GM21825 (cell line): ENCODE results near the gene TASP1.

Experiments
- ATAC-seq: cut with Tn5 transposase; IDR thresholded peaks from one replicate; pipeline ENCODE4 v1.9.1; 2021; ENCODE audit warnings: mild to moderate bottlenecking, moderate library complexity; ENCODE audit not compliant: unreplicated experiment

The TASP1 gene

GRCh38 chr20:13447385-13448180, 191.1 kb downstream of the TASP1 start:
- no peak for ATAC-seq

- no peak for ATAC-seq
Measured at GRCh38 chr20:13443690-13444089, 195.0 kb downstream of the TASP1 start.

DNA sequence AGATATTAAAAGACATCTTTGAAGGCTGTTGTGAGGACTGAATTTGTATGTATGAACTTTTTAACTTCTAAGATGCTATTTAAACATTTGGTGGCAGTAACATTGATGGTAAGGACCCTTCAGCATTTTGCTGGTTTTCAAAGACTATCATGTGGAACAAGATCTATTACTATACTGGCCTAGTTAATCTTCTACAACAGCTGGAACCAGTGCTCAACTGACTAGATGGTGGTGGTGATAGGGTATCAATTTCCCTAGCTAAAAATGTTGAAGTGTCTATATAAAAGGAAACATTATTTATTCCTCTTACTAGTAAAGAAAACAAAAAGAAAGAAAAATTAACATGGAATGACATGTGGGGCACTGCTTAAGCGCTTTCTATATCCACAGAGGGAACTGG, 195.7 kb downstream of the TASP1 start:
- ATAC-seq = no peak

DNA sequence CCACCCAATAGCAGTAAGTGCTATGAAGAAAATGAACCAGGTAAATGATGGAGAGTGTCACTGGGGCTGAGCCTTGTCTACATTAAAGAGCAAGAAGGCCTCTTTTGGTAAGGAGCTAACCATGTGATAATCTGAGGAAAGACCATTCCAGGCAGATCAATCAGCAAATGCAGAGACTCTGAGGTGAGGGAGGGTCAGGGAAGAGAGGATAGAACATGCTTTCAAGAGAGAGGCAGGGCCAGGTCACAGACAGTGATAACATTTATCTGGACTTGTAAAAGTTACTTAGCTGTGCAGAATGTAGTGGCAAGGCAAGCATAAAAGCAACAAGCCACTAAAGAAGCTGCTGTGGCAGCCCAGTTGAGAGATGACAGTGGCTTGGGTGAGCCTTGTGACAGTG, 197.3 kb downstream of the TASP1 start:
- ATAC-seq = no peak

GRCh38 chr20:13436530-13436929, 202.2 kb downstream of the TASP1 start:
- no peak for ATAC-seq

- ATAC-seq = no peak
Measured at GRCh38 chr20:13432126-13432525, 206.6 kb downstream of the TASP1 start.

DNA sequence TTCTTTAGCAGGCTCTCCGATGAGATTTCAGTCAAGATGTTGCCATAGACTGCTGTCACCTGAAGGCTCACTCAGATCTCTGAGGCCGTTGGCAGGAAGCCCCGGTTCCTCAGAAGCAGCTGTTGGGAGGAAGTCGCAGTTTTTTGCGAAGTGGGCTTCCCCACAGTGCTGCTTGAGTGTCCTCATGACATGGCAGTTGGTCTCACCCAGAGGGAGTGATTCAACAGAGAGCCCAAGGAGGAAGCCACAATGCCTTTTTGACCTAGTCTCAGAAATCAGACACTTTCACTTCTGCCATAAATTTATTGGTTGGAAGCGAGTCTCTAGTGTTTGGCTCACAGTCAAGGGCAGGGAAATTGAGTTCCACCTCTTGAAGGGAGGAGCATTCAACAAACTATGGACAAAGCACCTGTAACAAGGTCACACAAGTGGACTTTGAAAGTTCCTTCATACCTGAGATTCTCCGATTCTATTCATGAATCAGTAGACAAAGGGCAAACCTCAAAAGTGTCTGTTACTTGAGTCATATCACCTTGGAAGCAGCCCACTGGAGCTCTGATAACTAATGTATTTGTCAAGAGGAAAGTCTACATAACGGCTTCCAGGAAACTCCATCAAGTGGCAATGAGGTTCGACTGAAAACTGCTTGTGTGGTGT, 208.3 kb downstream of the TASP1 start:
- peak; percentile 72 for ATAC-seq

DNA sequence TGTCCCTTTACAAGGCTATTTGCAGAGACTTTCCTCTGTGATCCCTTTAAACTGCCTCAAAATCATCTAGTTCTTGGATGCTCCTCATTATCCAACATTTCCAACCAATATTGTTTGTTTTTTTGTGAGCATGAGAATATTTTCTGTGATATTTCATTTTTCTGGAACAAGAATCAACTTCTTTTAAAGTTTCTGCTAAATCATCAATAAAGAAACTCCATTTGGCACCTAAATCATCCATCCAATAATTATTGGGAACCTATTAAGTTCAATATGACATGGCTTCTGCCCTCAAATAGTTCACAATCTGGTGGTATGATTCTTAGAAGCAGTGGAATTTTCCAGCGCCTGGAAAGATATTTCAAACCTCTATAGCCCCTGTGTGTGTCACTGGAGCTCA, 210.0 kb downstream of the TASP1 start:
- no peak for ATAC-seq

DNA sequence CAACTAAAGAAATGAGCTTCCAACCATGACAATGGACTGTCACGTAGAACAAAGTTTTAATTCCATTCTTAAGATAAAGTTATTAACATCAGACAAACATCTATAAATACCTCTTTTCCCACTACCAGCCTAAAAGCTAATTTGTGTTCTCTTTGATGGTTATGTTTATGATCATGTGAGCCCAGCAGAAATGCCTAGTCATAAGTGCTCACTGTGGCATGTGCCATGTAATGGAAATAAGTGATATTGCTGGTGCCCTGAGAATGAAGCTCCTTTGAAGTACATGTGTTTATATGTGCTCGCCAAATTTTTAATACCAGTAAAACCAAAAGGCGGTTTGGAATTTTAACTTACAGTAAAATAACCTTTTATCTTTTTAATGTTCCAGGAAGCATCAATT, 211.9 kb downstream of the TASP1 start:
- no peak for ATAC-seq

GRCh38 chr20:13425381-13426135, 213.2 kb downstream of the TASP1 start:
- no peak for ATAC-seq

GRCh38 chr20:13424174-13424833, 214.4 kb downstream of the TASP1 start:
- no peak for ATAC-seq

GRCh38 chr20:13423472-13424173, 215.1 kb downstream of the TASP1 start:
- no peak for ATAC-seq

DNA sequence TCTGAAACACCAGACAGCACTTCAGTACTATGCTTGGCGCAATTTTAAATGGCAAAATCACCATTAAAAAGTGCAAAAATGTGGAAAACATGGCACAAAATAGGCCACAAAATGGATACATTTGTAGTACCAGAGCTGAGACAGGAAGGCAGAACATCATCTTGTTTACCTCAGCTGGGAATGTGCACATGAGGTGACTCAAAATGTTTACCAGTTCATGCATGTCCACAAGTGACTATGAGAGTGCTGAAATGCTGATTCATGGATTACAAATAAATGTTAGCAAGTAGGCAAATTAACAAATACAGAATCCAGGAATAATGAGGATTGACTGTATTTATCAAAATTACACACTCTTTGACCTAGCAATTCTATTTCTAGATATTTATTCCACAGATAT, 216.1 kb downstream of the TASP1 start:
- no peak for ATAC-seq

DNA sequence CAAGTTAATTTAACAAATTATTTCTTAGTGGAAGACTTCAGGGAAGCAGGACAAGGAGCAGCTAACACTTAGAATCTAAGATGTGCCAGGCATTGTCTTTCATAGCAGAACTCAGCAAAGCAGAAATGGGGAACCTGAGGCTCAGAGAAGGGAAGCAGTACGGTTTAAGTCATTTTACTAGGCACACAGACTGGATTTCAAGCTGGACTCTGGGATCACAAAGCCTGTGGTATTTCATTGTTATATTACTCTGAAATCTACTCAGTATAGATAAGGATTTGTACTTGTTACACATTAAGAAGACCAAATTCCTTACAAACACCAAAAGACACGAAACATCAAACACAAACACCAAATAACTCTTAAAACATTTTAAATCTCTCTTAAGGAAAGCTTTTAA, 218.1 kb downstream of the TASP1 start:
- ATAC-seq = no peak

- ATAC-seq = no peak
Measured at GRCh38 chr20:13419477-13419876, 219.3 kb downstream of the TASP1 start.

DNA sequence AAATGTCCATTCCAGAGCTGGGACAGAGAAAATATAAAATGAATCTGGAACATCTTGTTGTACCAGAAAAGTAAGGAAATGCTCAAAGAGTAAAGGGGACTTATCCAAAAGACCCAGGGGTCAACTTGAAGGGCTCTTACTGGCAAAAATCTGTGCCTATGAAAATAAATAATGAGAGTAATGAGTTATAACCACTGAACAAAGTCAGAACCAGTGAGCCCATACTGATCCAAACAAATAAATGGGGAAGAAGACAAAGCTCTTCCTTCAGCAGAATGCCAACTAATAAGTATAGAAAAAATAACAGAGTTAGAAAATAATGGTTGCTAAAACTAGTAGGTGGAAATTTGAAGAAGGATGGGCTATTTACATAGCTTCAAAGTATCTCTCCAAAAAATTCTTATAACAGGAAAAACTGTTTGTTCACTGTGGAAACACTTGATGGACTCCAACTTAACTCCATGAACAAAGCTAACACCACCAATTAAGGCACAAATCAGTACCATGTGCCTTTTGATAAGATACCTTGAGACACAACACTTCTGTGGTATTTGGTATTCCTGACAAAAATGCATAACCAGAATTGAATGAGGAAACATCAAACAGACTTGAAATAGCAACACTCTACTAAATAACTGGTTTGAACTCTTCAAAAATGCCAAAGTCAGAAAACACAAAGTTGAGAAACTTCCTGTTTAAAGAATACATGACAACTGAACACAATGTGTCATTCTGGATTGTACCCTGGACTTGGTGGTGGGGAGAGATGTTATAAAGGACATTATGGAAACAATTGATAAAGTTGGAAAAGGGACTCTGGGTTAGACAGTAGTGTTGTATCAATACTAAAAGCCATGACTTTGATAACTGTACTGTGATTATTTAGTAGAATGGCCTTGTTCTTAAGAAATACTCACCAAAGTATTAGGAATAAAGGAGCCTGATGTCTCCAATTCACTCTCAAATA, 220.2 kb downstream of the TASP1 start:
- ATAC-seq = no peak

DNA sequence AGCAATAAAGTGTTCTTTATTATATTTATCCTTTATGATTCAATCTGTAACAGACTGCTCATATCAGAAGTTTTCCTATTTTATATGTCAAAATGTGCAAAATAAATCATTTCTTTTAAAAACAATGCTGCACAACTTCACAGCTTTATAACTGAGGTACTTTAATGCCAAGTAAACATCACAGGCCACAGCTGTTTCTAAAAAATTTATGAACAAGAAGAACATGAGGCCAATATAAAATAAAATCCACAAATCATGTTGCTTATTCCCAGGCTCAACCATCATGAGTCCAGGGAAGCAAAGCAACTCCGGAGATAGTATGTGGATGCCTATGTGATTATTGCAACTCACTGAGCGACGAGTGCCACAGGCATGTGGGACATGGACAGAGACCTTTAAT, 222.2 kb downstream of the TASP1 start:
- ATAC-seq = no peak

GRCh38 chr20:13412806-13413445, 225.8 kb downstream of the TASP1 start:
- no peak for ATAC-seq

DNA sequence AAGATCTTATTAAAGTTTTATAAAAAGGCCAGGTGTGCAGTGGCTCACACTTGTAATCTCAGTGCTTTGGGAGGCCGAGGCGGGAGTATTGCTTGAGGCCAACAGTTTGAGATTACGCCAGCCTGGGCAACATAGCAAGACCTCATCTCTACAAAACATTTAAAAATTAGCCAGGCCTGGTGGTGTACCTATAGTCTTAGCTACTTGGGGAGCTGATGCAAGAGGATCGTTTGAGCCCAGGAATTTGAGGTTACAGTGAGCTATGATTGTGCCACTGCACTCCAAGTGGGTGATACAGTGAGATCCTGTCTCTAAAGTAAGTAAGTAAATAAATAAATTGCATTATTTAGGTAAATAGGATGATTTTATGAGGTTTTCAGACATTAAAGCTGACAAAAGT, 234.4 kb downstream of the TASP1 start:
- no peak for ATAC-seq
